ENCODE results near the gene CATSPER1.

GRCh38 chr11:66011785-66012303 is 14.4 kb downstream of the CATSPER1 start, which contains the start of gene CST6:
- TF ChIP-seq EZH2 (IDR thresholded peaks at IDR 0.05) (peak; percentile 85), EZH2phosphoT487 (IDR thresholded peaks at IDR 0.05) (peak; percentile 66)

Measured in neural progenitor cell (in vitro differentiated cells).